ENCODE data around the gene PFDN4. TPM values are rescaled to one million over a fixed set of nuclear protein-coding genes. Genes with fewer than 3 reads are reported as not detected.

Gene PFDN4
- total RNA-seq, 6 experiments from 2014 or later: 31.6 to 37.1 (median 35.1) TPM

GRCh38 chr20:54268941-54269340 is 61.1 kb downstream of the PFDN4 start:
- Mint-ChIP-seq H3K9me3 (no peaks in the 10 kb centered on the region), H3K27ac (no peak overlapping the region), H3K27me3 (ENCODE audit: insufficient read depth) (peaks cover 13% of the 10 kb centered on the region), H3K4me3 (no peak overlapping the region), H3K4me1 (ENCODE audit: low read depth) (peaks cover 9% of the 10 kb centered on the region), H3K36me3 (ENCODE audit: low read depth) (no peaks in the 10 kb centered on the region)
- no peak for DNase-seq
- TF ChIP-seq CTCF (IDR thresholded peaks at IDR 0.05): no peak

Other genes with a start within 250 kb of the PFDN4 start
- under 1 TPM in 1 of 6 experiments, not detected in 5; 0.07 TPM for gene BCAS1, start 137.5 kb upstream of the PFDN4 start, total RNA-seq (2021; fragmentation: NEBNext Ultra II Directional; extraction: Animal tissue kit (Norgen Biotek cat#: 25700))
- gene CYP24A1, start 34.1 kb upstream of the PFDN4 start, total RNA-seq (2021; fragmentation: NEBNext Ultra II Directional; extraction: Animal tissue kit (Norgen Biotek cat#: 25700)): 1 to 10 TPM in 1 of 6 experiments, under 1 TPM in 3, not detected in 2; 0.11 to 1.1 (median 0.37) TPM